ENCODE measurements around the gene SIAH3.

SIAH3 gene

GRCh38 chr13:45849408-45849807, 2.1 kb downstream of the SIAH3 start:
- no peak overlapping the region for H3K27ac ChIP-seq
- H3K4me3 ChIP-seq = no peak overlapping the region
- no peak for DNase-seq (ENCODE audit: low spot score)
- TF ChIP-seq CTCF (IDR thresholded peaks at IDR 0.05) = no peak

- TF ChIP-seq CTCF (IDR thresholded peaks at IDR 0.05) = no peak
- DNase-seq (ENCODE audit: low spot score) = no peak
- no peak overlapping the region for H3K27ac ChIP-seq
- no peak overlapping the region for H3K4me3 ChIP-seq
These were observed 3.9 kb downstream of the SIAH3 start for GRCh38 chr13:45847554-45848224.

- no peak for TF ChIP-seq CTCF (IDR thresholded peaks at IDR 0.05)
- no peak overlapping the region for H3K4me3 ChIP-seq
- no peak overlapping the region for H3K27ac ChIP-seq
- DNase-seq (ENCODE audit: low spot score) = no peak
These were observed 4.9 kb downstream of the SIAH3 start for GRCh38 chr13:45846681-45847080.

- TF ChIP-seq CTCF (IDR thresholded peaks at IDR 0.05) = no peak
- DNase-seq (ENCODE audit: low spot score) = no peak
- Histone ChIP-seq H3K27ac (no peak overlapping the region), H3K4me3 (no peak overlapping the region)
These were observed 13.3 kb downstream of the SIAH3 start for GRCh38 chr13:45838171-45838745.

GRCh38 chr13:45837111-45837510, 14.4 kb downstream of the SIAH3 start:
- DNase-seq (ENCODE audit: low spot score) = no peak
- TF ChIP-seq CTCF (IDR thresholded peaks at IDR 0.05) = no peak

GRCh38 chr13:45834411-45834994, 17.1 kb downstream of the SIAH3 start:
- no peak overlapping the region for H3K4me3 ChIP-seq
- DNase-seq (ENCODE audit: low spot score) = peak; percentile 41
- no peak overlapping the region for H3K27ac ChIP-seq
- no peak for TF ChIP-seq CTCF (IDR thresholded peaks at IDR 0.05)

More at GRCh38 chr13:45837111-45837510, 14.4 kb downstream of the SIAH3 start:
- no peak overlapping the region for H3K27ac ChIP-seq
- no peak overlapping the region for H3K4me3 ChIP-seq

Data from coronary artery (tissue), 2 donors.